GM18498 (cell line): ENCODE data around the gene DNAH2.

ENCODE experiments used
- ATAC-seq: cut with Tn5 transposase; IDR thresholded peaks from one replicate; pipeline ENCODE4 v1.9.1; 2021; ENCODE audit warnings: mild to moderate bottlenecking, moderate library complexity; ENCODE audit not compliant: unreplicated experiment

The DNAH2 gene

DNA sequence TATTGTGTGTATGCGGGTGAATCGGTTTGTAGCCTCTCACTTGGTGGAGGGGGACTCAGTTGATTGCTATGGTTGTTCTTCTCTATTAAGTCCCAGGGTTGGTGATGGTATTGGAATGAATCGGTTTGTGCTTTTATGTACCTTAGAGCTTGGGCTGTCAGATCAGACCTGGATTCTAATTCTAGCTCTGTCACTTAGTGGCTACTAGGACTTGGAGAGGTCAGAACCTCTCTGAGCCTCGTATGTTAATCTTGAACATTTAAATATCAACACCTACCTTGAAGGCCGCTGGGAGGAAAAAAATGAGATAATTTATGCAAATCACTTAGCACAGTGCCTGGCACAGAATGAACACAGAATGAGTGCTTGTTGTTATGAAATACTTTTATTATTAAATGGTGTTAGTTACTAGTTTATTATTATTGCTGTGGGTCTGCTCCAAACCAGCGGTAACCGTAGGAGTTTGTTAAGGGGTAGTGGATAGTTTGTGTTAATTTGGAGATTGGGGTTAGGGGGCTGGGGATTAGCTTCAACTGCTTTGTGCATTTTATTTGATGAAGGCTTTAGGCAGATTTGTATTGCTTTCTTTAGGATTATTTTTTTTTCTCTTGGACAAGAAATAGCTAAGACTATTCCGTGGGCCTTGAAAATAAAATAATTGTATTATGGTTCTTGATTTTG, 120.0 kb downstream of the DNAH2 start:
- no peak for ATAC-seq

DNA sequence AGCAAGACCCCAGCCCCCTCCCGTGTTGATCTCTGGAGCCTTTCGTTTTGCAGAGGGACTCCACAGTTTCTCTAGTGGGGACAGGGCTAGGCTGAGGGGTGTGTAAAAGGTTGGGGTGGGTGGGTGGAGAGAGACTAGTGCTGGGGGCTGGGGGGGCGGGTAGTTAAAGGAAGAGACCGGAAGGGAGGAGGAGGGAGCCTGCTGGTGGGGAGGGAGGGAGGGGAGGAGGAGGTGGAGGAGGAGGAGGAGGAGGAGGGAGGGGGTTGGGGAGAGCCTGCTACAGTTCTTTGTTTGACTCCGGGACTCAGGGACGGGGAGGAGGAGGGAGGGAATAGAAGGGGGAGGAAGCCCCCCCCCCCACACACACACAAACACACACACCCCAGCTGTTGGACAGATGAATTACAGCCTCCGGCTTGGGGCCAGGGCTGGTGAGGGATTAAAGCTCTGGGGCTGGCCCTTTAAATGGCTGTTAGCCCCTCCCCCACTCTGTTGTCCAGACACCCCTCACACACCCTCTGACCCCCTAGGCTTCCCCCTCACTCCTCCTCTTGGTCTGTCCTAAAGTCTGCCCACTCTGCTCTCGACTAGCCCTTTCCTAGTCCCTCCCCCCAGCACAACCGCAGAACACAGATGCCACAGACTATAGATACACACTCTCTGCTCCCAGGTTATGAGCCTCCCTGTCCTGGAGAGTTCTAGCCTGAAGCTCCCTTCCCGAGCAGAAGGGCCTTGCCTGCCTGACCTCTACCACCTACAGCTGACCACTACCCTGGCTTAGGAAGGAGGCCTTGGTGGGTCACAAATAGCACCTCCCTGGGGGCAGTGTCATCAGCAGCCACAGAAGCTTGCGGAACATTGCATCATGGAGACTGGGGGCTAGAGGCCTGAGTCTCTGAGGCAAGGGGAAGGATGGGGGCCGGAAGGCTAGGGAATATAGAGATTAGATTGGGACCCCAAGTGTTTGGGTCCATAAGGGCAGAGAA, 120.8 kb downstream of the DNAH2 start:
- no peak for ATAC-seq

DNA sequence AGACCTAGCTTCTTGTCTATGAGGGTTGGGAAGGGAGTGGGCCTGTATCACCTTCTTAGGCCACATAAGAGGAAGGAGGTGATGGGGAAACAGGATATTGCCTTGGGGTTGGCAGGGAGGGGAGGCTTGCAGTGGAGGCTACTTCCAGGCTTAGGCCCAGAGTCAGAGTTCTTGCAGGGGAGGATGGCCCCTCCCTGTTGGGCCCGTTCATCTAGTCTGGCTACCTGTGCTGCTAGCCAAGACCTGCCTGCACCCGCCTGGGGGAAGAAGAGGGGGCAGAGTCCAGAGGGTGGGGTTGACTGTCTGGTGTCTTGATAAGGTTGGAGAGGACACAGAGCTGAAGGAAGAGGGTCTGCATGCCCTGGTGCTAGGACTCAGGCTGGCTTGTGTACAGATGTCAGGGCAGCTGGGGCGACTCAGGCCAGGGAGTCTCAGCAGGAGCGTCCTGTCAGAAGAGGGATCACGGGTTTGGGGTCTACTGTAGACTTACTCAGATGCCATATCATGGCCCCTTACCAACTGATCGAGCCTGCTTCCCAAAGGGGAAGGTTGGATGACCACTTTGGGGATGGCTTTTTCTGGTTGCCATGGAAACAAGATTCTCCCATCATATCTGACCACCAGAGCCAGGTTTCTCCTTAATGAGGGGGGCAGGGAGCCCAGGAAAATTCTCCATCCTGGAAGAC, 121.8 kb downstream of the DNAH2 start:
- ATAC-seq, result no peak

DNA sequence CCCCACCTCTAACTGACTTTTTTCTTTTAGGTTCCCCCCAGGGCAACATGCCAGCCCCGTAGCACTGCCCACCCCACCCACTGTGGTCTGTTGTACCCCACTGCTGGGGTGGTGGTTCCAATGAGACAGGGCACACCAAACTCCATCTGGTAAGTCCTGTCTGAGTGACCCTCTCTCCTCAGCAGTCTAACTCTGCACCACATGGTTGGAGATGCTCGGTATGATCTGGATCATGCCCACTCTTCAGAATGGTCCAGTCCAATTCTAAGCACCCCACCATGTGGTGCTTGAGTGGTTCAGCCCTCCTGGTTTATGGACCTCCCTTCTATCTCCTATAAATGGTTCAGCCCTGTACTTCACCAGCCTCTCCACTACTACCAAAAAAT, 122.3 kb downstream of the DNAH2 start:
- ATAC-seq, result no peak

DNA sequence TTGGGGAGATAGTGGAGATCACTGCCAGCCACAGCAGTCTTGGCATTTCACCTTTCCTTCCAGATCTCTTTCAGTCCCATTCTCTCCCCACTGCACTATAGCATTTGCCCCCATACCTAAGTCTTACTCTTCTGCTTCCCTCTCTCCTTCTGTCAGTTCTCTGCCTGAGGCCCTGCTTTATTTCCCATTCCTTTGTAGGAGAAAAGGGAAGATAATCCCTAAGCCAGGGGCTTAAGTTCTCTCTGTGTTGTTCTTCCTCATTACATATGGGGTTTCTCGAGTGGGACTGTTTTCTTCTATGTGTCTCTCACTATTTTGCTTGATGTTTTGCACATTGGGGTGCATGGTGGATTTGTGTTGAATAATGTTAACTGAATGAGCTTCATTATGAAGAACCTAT, 122.9 kb downstream of the DNAH2 start:
- ATAC-seq, result no peak

DNA sequence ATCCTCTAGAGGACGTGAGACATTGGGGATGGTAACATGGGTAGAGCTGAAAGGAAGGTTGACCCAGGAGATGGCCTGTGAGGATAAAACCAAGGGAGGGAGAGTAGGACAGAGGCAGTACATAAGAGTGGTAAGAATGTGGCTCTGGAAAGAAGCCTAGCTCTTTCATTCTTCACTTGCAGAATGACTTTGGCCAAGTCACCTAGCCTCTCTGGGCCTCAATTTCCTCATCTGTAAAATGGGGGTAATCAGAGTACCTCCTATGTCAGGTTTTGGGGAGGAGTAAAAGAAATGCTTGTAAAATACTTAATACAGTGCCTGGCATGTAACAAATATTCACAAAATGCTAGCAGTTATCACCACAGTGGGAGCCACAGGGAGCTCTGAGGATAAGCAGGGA, 123.3 kb downstream of the DNAH2 start:
- no peak for ATAC-seq

DNA sequence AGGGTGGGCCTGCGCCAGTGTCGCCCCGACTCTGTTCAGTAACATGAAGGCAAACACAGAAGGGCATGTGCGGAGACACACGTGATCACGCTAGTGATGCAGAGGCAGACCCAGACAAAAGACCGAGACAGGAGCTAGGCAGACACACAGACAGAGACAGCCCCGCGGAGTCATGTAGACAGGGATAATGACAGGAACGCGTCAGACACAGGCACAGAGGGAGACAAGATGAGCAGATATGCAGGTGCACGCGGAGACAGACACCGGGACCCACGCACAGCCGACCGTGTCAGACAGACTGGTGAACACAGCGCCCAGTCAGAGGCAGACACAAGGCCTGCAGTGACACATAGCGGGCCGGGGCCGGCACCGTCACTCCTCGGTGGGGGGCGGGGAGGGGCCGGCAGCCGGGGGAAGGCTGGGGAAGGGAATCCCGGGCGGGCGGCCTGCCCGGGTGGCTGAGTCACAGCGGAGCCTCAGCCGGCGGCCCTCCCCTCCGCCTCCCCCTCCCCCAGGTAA, 123.9 kb downstream of the DNAH2 start:
- peak; percentile 7 for ATAC-seq

DNA sequence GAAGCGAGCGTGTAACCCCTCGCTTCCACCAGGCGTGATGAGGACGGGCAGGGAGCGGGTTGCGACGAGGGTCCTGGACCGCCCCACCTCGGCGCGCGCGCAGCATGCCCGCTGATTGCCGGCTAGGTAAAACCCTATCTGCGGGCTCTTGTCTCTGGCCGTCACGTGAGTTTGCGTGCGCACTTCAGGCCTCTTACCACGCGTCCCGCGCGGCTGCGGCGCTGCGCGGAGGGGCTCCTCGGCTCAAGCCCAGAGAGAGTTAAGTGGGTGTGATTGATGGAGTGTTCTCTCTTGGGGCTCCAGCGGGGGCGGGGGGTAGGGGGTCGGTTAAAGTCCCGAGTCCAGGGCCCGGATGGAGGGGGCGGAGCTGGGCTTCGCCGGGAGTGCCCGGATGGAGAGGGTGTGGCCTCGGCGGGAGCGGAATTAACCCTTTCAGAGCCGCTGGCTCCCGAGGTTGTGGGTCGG, 124.4 kb downstream of the DNAH2 start:
- peak; percentile 24 for ATAC-seq

DNA sequence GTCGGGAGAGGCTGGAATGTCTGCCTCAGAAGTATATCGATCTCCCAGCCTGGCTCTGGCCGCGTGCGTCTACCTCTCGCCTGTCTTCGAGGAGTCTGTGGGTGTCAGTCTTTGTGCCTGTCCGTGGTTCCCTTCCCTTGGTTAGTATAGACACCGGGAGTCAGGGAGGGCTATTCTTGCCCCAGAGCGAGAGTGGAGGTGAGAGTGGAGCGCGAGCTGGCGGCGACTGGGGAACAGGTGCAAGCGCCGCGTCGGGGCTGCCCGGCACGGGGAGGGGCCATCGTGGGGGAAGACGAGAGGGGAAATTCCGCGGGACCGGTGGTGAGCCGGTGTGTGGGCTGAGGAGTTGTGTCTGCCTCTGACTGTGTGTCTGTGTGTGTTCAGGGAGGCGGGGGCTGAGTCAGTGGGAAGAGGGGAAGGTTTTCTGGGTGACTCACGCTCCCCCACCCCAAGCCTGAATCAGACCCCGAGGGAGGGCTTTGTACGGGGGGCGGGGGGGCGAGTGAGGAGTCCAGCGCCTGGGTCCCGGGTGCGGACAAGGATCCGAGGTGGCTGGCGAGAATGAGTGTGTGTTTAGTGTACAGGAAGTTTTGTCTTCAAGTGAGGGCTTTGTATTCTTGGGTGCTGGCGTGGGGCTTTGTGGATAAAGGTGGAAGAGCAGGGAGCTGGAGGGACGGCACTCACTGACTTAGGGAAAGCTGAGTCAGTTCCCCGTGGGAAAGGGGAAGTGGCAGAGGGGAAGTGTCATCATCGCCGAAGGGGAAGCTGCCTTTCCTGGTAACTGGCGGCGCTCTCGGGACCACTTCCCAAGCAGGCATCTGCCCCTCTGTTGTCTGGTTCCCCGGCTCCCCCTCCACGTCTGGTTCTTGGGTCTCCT, 125.1 kb downstream of the DNAH2 start:
- peak; percentile 29 for ATAC-seq

DNA sequence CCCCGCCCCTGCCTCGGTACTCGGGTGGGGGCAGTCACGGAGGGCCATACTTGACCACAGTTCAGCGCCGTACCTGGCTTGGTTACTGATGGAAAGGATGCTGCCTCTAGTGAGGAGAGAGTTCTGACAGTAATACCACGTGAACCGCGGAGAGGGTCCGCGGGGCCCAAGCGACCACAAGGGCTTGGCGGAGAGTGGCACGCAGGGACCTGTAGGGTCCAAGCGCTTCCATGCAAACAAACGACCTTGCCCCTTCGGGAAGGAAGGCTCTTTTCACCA, 125.7 kb downstream of the DNAH2 start:
- ATAC-seq, result no peak

DNA sequence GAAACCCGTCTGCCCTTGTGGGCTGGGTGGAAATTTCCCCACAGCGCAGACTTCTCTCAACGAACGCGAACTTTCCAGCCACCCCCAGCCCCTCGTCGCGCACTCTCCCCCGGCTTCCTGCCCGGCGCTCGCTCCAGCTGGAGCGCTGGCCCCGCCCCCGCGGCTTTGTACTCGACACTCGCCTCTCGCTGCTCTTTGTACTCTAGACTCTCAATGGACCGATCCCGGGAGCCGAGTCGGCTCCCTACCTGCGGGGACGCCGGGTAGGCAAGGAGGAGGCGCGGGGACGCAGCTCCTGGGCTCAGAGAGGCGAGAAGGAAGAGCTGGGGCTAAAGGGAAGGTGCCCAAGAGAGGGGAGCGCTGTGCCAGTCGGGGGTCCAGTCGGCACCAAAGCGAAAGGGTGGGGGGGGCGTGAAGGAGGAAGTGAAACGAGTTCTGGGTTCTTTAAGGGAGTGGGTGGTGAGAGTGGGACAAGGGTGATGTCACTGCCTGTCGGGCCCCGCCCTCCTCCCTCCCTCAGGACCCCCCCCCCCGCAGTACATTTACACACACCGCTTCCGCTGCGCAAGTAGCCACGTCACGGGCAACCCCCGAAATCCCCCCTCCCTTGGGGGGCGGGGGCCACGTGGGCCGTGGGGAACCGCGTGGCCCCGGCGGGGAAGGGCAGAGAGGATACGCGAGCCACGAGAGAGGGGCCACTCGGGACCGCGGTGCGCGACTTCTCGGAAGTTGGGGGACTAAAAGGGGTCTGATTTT, 126.2 kb downstream of the DNAH2 start:
- ATAC-seq, result peak; percentile 28

DNA sequence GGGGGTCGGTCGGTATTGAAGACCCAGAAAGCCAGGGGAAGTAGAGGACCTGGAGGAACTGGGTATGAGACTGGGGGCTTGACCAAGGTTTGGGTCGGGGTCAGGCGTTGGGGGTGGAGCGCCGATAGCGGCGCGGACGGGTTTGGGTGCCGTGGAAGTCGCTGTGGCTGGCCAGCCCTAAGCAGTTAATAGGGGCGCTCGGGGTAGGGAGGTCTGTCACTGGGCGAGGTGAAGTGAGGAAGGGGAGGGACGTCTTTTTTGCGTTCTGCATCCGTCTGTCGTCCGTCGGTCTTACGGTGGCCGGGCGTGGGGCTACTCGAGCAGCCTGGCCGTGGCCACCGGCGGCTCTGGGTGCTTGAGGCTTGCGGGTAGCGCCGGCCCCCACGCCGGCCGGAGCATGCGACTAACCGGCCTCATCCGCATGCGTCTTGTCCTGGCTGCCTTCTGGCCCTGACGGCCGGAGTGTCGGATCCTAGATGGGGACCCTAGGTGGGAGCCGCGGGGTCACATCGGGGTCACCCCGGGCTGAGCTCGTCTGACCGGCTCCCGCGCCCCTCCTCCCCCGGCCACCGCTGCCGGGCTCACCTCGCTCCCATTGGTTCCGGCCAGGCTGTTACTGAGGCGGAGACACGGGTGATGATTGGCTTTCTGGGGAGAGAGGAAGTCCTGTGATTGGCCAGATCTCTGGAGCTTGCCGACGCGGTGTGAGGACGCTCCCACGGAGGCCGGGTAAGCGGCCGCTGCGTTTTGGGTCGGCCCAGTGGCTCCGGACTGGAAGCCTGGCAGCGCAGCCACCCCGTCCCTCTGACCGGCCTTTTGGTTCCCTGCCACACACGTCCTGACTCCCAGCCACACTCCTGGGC, 127.0 kb downstream of the DNAH2 start:
- peak; percentile 52 for ATAC-seq

DNA sequence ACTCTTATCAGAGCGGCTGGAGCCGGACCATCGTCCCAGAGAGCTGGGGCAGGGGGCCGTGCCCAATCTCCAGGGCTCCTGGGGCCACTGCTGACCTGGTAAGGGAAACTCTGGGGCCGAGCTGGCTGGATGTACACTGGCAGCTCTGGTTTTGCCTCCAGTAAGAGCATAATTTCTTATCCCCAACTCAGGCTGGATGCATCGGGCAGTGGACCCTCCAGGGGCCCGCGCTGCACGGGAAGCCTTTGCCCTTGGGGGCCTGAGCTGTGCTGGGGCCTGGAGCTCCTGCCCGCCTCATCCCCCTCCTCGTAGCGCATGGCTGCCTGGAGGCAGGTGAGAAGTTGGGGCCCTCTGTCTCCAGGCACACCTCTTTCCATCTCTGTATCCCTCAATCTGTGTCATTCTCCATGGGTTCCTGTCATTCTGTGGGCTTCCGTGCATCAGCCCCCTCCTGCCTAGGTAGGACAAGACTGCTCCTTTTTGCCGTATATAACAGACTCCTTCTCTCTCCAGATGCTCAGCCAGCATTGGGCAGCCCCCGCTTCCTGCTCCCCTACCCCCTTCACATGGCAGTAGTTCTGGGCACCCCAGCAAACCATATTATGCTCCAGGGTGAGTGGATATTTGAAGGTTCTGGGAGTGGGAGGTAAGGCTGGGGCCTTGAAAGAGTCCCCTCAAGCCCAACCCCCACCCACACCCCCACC, 128.0 kb downstream of the DNAH2 start:
- no peak for ATAC-seq

DNA sequence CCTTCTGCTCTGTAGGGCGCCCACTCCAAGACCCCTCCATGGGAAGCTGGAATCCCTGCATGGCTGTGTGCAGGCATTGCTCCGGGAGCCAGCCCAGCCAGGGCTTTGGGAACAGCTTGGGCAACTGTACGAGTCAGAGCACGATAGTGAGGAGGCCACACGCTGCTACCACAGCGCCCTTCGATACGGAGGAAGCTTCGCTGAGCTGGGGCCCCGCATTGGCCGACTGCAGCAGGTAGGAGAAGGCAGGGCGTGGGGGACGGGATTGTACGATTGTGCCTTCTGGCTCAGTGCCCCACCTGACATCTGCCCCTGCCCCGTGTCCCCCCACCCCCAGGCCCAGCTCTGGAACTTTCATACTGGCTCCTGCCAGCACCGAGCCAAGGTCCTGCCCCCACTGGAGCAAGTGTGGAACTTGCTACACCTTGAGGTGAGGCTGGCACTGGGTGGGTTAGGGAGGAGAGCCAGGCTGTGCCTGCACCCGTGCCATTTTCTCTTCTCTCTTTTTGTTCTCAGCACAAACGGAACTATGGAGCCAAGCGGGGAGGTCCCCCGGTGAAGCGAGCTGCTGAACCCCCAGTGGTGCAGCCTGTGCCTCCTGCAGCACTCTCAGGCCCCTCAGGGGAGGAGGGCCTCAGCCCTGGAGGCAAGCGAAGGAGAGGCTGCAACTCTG, 128.7 kb downstream of the DNAH2 start:
- no peak for ATAC-seq

DNA sequence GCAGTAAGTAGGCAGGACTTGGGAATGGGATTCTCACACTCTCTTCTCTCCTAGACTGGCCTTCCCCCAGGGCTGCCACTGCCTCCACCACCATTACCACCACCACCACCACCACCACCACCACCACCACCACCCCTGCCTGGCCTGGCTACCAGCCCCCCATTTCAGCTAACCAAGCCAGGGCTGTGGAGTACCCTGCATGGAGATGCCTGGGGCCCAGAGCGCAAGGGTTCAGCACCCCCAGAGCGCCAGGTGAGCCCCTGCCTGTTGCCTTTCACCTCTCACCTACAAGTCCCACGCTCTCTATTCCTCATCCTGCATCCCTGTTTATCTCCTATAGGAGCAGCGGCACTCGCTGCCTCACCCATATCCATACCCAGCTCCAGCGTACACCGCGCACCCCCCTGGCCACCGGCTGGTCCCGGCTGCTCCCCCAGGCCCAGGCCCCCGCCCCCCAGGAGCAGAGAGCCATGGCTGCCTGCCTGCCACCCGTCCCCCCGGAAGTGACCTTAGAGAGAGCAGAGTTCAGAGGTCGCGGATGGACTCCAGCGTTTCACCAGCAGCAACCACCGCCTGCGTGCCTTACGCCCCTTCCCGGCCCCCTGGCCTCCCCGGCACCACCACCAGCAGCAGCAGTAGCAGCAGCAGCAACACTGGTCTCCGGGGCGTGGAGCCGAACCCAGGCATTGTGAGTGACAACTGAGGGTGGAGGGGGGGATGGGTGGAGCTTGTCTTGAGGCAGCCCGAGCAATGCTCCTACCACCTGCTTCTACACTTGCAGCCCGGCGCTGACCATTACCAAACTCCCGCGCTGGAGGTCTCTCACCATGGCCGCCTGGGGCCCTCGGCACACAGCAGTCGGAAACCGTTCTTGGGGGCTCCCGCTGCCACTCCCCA, 129.5 kb downstream of the DNAH2 start:
- no peak for ATAC-seq

DNA sequence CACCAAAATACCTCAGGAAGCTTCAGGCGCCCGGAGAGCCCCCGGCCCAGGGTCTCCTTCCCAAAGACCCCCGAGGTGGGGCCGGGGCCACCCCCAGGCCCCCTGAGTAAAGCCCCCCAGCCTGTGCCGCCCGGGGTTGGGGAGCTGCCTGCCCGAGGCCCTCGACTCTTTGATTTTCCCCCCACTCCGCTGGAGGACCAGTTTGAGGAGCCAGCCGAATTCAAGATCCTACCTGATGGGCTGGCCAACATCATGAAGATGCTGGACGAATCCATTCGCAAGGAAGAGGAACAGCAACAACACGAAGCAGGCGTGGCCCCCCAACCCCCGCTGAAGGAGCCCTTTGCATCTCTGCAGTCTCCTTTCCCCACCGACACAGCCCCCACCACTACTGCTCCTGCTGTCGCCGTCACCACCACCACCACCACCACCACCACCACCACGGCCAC, 130.6 kb downstream of the DNAH2 start:
- ATAC-seq, result no peak

DNA sequence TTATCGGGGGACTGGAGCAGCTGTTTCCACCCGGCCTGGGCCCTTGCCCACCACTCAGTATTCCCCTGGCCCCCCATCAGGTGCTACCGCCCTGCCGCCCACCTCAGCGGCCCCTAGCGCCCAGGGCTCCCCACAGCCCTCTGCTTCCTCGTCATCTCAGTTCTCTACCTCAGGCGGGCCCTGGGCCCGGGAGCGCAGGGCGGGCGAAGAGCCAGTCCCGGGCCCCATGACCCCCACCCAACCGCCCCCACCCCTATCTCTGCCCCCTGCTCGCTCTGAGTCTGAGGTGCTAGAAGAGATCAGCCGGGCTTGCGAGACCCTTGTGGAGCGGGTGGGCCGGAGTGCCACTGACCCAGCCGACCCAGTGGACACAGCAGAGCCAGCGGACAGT, 131.2 kb downstream of the DNAH2 start:
- no peak for ATAC-seq
